ENCODE data around the gene KDM4C.
"Not testable (repeated sequence)": the region's sequence is repeated elsewhere in the genome, so short reads cannot be mapped to it uniquely, and the experiment has no call there.

The KDM4C gene

DNA sequence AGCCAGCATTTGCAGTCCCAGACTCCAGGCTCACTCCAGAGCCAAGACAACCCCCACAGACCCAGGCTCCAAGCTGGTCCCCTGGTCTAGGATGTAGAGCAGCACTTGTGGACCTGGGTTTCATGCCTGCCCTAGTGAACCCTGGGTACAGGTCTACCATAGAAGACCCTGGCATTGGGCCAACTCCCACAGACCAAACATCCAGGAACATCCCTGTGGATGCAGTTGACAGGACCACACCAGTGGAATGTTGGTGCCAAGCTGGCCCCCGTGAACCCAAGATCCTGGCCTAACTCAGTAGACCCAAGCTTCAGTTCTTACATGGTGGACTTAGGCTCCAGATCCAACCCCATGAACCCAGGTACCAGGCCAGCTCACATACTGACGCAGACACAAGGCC is 250.6 kb downstream of the KDM4C start:
- no peak for DNase-seq
- Histone ChIP-seq H3K4me1 (no peaks in the 10 kb centered on the region), H3K9me3 (no peaks in the 10 kb centered on the region), H3K4me3 (ENCODE audit: low read depth, low read length) (no peak overlapping the region), H3K27me3 (no peaks in the 10 kb centered on the region), H3K36me3 (peaks cover 11% of the 10 kb centered on the region)
- TF ChIP-seq, protein P1, sequence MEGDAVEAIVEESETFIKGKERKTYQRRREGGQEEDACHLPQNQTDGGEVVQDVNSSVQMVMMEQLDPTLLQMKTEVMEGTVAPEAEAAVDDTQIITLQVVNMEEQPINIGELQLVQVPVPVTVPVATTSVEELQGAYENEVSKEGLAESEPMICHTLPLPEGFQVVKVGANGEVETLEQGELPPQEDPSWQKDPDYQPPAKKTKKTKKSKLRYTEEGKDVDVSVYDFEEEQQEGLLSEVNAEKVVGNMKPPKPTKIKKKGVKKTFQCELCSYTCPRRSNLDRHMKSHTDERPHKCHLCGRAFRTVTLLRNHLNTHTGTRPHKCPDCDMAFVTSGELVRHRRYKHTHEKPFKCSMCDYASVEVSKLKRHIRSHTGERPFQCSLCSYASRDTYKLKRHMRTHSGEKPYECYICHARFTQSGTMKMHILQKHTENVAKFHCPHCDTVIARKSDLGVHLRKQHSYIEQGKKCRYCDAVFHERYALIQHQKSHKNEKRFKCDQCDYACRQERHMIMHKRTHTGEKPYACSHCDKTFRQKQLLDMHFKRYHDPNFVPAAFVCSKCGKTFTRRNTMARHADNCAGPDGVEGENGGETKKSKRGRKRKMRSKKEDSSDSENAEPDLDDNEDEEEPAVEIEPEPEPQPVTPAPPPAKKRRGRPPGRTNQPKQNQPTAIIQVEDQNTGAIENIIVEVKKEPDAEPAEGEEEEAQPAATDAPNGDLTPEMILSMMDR (IDR thresholded peaks at IDR 0.05; ENCODE audit: low read depth, low read length) = no peak

DNA sequence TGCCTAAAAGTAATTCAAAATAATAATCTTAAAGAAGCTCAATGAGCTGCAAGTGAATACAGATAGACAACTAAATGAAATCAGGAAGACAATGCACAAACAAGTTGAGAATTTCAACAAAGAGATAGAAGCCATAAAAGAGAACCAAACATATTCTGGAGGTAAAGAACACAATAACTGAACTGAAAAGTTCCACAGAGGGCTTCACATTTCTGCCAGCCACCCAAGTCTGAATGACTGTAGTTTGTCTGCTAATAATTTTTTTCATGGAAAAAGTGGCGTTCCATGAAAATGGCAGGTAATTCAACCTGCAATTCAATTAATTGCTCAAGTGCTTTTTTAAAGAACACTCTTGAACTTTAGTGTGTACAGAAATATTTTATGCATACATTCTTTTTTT is 251.3 kb downstream of the KDM4C start:
- Histone ChIP-seq H3K36me3 (peaks cover 11% of the 10 kb centered on the region), H3K9me3 (no peaks in the 10 kb centered on the region), H3K4me1 (no peaks in the 10 kb centered on the region), H3K4me3 (ENCODE audit: low read depth, low read length) (no peak overlapping the region), H3K27me3 (no peaks in the 10 kb centered on the region)
- TF ChIP-seq, protein P1 (IDR thresholded peaks at IDR 0.05; ENCODE audit: low read depth, low read length) = no peak
- no peak for DNase-seq

DNA sequence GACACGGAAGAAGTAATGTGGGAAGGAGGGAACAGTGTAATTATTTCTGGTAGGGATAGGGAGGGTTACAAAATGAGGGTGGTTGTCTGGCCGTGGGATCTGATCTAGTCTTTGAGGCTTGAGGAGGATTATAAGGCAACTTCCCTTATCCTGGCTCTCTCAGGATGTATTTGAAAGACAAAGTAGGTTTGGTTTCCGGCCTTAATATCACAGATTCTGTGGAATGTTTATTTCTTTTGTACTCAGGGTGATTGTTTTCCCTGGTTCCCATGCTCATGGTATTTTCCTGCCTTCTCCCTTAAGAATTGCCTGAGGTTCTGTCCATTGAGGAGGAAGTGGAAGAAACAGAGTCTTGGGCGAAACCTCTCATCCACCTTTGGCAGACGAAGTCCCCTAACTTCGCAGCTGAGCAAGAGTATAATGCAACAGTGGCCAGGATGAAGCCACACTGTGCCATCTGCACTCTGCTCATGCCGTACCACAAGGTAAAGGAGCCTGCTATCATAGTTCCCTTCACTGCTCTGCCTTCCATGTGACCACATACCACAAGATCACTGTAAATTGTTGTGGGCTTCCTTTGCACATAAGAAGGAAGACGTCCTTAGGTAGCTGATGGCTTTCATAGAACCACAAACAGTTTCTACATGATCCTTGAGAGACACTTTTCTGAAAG is 253.8 kb downstream of the KDM4C start:
- peaks cover 11% of the 10 kb centered on the region for H3K36me3 ChIP-seq
- no peak for DNase-seq

DNA sequence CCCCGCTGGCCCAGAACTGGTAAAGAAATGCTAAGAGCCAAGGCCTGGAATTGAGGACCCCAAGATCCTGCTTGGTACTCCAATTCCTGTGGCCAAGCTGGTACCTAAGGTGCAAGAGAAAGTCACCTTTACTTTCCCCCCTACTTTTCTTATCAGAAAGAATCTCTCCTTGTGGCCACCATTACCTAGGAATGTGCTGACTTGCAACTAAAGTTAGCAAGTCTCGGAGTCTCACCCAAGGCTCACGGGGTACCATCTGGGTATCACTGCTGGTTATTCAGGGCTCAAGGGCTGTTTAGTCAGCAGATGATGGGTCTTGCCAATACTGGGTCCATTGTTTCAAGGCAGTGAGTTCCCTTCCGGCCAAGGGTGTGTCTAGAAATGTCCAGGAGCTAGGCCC is 270.2 kb downstream of the KDM4C start:
- Histone ChIP-seq H3K9me3 (no peaks in the 10 kb centered on the region), H3K4me1 (no peaks in the 10 kb centered on the region), H3K4me3 (ENCODE audit: low read depth, low read length) (no peak overlapping the region), H3K27me3 (no peaks in the 10 kb centered on the region), H3K36me3 (no peaks in the 10 kb centered on the region)
- DNase-seq = no peak
- TF ChIP-seq, protein P1 (IDR thresholded peaks at IDR 0.05; ENCODE audit: low read depth, low read length) = no peak

More for the DNA sequence above, 253.8 kb downstream of the KDM4C start:
- no peaks in the 10 kb centered on the region for H3K4me1 ChIP-seq
- H3K4me3 ChIP-seq (ENCODE audit: low read depth, low read length) = no peak overlapping the region
- no peaks in the 10 kb centered on the region for H3K9me3 ChIP-seq
- H3K27me3 ChIP-seq = no peaks in the 10 kb centered on the region
- TF ChIP-seq, protein P1 (IDR thresholded peaks at IDR 0.05; ENCODE audit: low read depth, low read length) = no peak

DNA sequence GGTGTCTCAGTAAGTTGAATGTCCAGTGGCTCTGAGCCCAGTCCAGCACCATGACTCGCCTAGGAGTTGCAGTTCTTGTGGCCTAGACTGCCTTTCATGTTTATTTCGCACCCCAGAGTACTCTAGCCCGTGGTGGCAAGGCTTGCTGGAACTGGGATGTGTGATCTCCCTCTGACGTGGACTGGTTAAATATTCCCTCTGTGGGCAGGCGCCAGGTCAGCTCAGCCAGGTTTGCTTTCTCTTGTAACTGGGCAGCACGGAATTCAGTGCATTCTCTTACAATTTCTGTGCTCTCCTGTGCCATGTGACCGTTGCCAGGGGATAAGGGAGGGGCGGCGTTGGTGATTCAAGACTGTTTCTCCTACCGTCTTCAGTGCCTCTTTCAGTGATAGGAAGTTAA is 270.8 kb downstream of the KDM4C start:
- no peak overlapping the region for H3K4me3 ChIP-seq (ENCODE audit: low read depth, low read length)

DNA sequence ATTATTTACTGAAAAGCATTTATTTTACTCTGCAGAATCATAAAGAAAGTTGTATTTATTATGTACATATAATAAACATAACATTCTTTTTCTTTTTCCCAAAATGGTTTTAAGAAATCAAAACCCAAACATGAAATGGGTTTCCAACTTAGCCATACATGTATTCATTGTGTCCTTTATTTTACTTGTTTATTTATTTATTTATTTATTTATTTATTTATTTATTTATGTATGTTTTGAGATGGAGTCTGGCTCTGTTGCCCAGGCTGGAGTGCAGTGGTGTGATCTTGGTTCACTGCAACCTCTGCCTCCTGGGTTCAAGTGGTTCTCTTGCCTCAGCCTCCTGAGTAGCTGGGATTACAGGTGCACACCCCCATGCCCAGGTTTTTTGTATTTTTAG is 273.2 kb downstream of the KDM4C start:
- H3K4me1 ChIP-seq; H3K4me3 ChIP-seq (ENCODE audit: low read depth, low read length); DNase-seq; H3K27me3 ChIP-seq; H3K36me3 ChIP-seq; H3K9me3 ChIP-seq: not testable (repeated sequence)

More for the DNA sequence above, 270.8 kb downstream of the KDM4C start:
- TF ChIP-seq, protein P1 (IDR thresholded peaks at IDR 0.05; ENCODE audit: low read depth, low read length) = no peak
- H3K9me3 ChIP-seq = no peaks in the 10 kb centered on the region
- H3K36me3 ChIP-seq = no peaks in the 10 kb centered on the region
- H3K27me3 ChIP-seq = no peaks in the 10 kb centered on the region
- H3K4me1 ChIP-seq = no peaks in the 10 kb centered on the region
- no peak for DNase-seq

Measured in BE2C (cell line).